Stimulated activated CD8-positive, alpha-beta memory T cell treated with anti-CD3 and anti-CD28 coated beads, Interleukin-4, amount 100 ng/mL, for 1 hour (primary cell): ENCODE data around the gene CDC42BPB.
A peak's percentile ranks its signal among the peaks of the same experiment; 100 is the strongest.

Experiments used
- DNase-seq, 2 donors: peaks; one replicate each; pipeline ENCODE4 v3.0.0-alpha.2; 2020; ENCODE audit warnings: low read depth in 2 of 2, low spot score in 1 of 2

The CDC42BPB gene

DNA sequence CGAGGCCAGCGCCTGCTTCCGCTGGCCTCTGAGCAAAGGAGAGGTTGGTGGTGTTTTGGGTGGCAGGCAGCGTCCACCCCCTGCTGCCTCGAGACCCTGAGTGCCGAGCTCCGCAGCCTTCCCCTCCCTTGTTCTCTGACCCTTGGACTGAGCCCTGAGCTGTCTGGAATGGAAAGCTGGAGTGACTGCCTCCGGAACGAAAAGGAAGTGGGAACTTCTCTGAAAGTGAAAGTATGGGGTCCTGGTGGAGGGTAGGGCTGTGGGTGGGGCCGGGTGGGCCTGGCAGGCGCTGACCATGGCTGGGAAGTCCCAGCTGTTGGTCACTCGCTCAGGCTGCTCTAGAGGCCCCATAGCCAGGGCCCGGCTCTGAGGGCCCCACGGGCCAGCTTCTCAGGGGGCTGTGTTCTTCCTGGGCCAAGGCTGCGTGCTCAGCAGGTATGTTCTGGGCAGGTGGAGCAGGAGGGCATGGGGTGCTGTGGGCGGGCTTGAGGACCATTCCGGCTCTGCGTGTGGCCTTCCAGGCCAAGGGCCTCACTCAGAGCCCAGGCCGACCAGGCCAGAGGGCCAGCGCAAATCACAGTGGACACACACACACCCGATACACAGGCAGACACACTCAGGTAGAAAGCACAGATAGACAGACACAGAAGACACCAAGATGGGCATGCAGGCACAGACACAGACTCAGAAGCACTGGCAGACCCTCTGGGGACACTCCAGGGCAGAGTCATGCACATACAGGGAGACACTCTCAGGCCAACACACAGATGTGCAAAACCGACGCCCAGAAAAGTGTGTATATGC is 37.3 kb upstream of the CDC42BPB start, which contains the start of gene EXOC3L4:
TSS of gene EXOC3L4 (plus strand) at position 320 of the 804 bp plus-strand sequence. CDS start 5,495 bp downstream, outside the sequence.
- DNase-seq: no peak

DNA sequence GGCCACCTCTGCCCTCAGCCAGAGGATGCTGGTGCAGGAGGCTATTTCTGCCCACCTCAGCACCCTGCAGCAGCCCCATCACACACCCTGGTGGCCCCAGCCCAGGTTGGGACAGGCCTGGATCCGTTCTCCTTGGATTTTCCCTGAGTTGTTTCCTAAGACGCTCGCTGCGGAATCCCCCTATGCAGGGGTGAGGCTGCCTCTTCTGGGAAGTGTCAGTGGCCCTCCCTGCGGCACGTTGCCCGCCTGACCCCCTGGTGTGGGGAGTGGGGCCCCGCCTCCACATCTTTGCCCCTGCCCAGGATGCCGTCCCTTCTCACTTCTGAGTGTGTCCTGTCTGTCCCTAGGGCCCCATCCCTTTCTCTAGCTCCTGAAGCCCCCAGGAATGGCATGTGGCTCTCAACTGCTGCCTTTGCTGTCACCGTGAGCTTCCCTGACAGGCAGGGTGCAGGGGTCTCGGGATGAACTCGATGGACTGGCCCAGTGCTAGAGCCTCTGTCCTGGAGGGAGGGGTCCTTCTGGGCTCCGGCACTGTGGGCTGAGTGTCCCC is 36.6 kb upstream of the CDC42BPB start:
- no peak for DNase-seq

DNA sequence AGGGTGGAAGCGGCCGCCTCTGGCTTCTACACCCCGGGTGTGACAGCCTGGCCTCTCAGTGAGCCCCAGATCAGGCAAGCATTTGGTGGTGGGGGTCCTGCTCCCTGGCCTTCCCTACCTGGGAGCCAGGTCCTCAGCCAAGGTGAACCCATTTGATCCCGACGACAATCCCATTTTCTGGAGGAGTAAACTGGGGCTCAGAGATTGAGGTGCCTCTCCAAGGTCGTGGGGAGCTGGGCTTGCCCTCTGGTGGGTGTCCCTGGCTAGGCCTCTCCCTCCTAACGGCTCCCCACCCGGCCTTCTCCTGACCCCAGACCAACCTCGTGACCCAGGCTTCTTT is 34.5 kb upstream of the CDC42BPB start:
- DNase-seq: no peak

- peak; percentile 47 to 64 for DNase-seq
Observed at GRCh38 chr14:103091041-103091882, 33.9 kb upstream of the CDC42BPB start.

DNA sequence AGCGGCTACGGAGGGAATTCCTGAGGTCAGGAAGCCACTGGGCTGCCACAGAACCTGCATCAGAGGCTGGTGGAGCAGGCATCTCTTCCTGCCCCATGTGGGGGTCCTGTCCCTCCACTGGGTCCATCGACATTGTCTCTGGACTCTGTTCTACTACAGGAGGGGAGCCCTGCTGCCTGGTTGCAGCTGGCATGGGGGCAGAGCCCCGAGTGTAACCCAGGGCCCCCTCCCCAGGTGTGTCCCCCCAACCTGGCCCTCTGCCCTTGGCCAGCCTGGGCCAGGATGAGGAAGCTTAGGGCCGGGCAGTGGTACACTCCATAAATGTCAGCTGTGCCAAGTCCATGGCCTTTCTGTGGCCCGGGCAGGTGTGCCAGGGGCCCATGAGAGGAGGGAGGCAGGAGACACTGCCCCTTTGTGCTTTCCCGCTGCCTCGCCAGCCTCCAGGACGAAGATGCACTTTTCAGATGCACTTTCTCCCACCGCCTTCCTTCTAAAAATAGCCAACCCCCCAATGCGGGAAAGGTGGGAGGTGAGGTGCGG is 33.2 kb upstream of the CDC42BPB start:
- no peak for DNase-seq

DNA sequence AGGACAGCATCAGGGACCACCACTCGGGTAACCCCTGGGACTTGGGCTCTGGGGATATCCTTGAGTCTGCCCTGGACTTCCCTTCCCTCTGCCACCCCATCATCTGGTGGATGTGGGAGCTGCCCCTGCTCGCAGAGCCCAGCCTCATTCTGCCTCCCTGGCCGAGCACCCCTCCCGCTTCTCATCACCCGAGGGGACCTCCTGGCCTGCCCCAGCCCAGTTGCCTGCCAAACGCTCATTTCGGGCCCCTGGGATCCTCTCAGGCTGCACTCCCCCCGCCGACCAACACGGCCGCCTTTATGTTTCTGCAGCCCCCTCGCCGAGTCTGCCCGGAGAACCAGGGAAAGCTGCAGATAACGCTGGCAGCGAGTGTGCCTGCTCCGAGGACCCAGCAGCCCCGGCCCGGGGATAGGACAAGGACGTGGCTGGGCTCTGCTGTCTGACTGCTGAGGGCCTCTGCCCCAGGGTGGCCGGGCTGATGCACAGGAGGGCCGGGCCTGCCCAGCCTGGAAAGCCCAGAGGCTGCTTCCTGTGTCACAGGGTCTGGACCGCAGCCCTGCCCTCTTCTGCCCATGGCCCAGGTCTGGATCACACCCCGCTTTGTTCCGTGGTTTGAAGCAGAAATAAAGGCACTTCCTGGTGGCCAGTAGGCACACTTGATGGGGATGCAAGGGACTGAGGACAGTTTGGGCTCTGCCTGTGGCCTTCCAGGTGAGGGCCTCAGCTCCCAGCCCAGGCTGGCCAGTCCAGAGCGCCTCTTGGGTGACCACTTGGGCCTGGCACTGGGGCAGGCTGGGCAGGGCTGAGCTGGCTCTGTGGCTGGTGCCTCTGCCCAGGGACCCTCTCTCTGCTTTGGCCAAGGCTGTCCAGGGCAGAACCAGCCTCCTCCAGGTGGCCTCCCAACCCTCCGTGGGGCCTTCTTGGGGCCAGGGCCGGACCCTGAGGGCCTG is 32.3 kb upstream of the CDC42BPB start:
- DNase-seq: no peak

- DNase-seq: no peak
Observed at GRCh38 chr14:103088921-103089320, 31.6 kb upstream of the CDC42BPB start.

DNA sequence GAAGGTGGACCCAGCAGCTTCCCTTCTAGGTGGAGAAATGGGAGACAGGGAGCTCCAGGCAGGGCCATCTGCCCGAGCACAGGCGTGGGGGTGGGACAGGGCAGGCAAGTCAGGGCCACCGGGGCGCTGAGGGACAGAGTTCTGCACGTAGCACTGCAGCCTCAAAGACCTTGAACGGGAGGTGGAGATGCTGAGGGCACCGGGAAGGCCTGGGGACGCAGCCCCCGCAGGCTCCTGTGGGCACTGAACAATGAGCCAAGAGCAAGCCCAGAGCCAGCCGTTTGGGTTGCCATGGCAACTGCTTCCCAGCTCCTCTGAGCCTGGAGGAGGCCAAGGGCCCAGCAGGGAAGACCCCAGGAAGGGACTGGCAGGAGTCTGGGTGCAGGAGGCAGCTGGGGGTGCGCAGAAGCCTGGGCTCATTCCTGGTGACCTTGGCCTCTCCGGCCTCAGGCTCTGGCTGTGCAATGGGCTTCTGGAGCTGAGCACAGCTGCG is 30.0 kb upstream of the CDC42BPB start:
- DNase-seq: no peak

GRCh38 chr14:103086771-103087342 is 29.5 kb upstream of the CDC42BPB start:
- DNase-seq: no peak

- DNase-seq: no peak
Observed at GRCh38 chr14:103085106-103086091, 28.1 kb upstream of the CDC42BPB start.

DNA sequence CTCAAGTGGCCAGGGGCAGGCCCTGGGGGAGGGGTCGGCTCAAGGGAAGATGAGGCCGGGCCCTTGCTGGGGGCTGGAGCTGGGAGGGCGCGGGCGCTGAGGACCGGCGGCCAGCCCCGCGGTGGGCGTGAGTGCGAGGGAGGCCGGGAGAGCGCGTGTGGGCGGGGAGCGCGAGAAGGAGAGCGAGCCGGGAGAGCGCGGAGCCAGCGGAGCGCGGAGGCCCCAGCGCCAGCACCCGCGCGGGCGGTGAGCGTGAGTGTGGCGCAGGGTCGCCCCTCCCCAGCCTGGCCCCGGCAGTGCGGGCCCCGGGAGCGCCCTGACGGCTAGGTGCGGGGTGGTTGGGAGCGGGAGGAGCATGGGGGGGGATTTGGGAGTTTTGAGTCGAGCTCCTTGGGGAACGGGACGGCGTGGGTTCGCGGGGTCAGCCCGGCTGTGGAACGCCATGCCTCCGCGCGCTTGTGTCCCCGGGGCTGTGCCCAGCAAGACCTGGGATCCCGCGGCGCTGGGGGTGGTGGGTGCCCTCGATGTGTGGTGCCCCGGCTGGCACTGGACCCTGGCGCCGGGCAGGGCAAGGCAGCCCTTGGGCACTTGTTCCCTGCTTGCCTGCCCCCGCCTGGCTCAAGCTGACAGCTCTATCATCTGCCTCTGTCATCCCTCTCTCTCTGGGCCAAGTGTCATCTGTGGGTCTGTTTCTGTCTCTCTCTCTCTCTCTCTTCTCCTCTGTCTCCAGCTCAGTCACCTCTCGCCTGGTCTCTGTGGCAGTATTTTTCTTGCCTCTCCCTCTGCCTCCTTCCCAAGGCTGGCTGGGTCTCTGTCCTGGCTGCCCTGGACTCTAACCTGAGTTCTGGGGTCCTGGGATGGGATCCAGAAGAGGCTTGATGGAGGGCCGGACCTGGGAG is 26.9 kb upstream of the CDC42BPB start, which contains the start of gene LBHD2:
TSS of gene LBHD2 (plus strand) at position 190 of the 899 bp plus-strand sequence. CDS start 1,803 bp downstream, outside the sequence.
- DNase-seq: no peak

DNA sequence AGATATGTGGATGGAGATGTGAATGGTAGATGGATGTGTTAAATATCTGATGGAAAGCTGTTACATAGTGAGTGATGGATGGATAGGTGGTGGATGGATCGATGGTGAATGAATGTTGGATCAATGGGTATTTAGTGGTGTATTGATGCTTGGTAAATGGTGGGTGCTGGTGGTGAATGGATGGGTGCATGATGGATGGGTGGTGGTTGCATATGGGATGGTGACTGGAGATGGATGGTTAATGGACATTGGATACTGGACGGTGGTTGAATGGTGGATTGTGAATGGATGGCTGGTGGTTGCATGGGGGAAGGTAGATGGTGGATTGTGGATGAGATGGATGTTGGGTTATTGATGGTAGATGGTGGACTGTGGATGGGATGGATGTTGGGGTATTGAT is 24.6 kb upstream of the CDC42BPB start:
- no peak for DNase-seq

DNA sequence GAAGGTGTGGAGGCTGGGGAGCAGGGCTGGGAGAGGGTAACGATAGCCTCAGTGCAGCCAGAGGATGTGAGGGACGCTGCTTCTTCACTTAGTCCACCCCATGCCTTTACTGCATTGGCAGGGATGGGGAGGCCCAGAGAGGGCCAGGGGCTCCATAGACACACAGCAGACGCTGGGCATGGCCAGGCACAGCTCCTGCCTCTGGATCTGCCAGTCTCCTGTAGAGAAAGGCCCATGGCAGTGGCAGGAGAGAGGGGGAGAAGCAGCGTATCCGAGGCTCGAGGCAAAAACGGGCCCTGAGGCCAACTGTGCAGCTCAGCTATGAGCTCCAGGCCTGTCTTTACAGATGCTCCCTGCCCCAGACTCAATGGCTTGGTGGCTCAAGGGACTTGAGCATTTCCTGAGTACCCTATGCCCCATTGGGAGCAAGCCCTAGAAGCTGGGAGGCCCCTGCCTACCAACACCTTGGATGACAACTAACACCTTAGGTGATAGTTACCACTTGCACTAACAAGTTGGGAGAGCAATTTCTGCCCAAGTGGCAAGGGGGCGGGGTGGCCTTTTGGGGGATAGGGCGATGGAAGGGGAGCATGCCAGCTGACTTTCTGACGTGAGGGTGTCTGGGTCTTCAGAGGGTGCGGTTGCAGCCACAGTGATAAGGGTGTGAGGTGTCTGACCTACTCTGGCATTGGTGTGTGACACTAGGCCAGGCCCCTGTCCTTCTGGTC is 21.7 kb upstream of the CDC42BPB start:
- DNase-seq: no peak

GRCh38 chr14:103078420-103078749 is 21.0 kb upstream of the CDC42BPB start:
- peak; percentile 41 to 61 for DNase-seq

DNA sequence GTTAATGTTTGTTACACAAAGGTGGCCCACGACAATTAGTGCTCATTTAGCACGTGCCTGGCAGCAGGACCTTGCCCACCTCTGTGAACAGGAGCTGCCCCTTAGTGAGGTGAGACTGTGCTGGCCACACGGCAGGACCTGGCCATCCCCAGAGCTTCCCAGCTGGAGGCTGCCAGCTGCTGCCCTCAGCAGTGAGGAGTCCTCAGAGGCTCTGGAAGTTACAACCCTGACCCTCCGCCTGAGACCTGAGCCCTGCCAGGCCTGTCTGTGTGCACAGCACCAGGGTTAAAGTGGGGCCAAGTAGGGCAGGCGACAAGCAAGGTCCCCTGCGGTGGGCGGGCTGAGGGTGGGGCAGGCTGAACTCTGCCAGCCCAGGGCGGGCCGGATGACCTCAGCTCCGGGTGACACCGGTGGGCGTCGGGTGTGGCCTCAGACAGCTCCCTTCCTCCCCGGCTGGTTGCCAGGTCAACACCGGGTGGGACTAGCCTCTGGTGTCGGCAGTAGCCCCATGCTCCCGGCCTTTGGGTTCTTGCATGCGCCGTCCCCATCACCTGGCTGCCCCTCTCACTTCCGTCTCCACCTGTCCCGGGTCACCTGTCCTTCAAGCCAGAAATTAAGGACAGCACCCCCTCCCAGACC is 17.5 kb upstream of the CDC42BPB start:
- no peak for DNase-seq

GRCh38 chr14:103073876-103074728 is 16.8 kb upstream of the CDC42BPB start:
- DNase-seq: no peak
